CD4-positive, alpha-beta T cell (primary cell): ENCODE data around the gene MTCL1. TPM values are rescaled to one million over a fixed set of nuclear protein-coding genes. Genes with fewer than 3 reads are reported as not detected.

Experiments used
- ATAC-seq: fragments of 200-7000 bp; cut with Tn5 transposase; one replicate; pipeline ENCODE4 v1.10.0; 2022; ENCODE audit warnings: mild to moderate bottlenecking; ENCODE audit not compliant: poor library complexity
- CTCF ChIA-PET: fragments of 350-600 bp; sonication (Branson Sonifier 250); formaldehyde crosslinking; loops from one replicate; lab custom pipeline; 2021; ENCODE audit warnings: antibody characterized with exemption, inconsistent platforms; lab: Charles Lee
- POLR2A ChIA-PET: fragments of 350-600 bp; sonication (Branson Sonifier 250); formaldehyde crosslinking; loops from one replicate; lab custom pipeline; 2021; ENCODE audit warnings: antibody characterized with exemption, inconsistent platforms; lab: Charles Lee
- DNase-seq, 14 experiments: peaks; one replicate each; pipeline ENCODE4 v3.0.0-alpha.2; 2013 to 2020; ENCODE audit warnings: mixed read lengths in 2 of 14
- H3K27ac ChIP-seq, 2 donors: one replicate each; pipeline versions ENCODE4 v1.5.1 to v1.7.0; 2013; ENCODE audit warnings: low read length in 2 of 2, low read depth in 1 of 2, mild to moderate bottlenecking in 1 of 2
- H3K27me3 ChIP-seq, 2 experiments: 1 replicate in 1 of 2; 2 replicates in 1 of 2; pipeline versions ENCODE4 v1.6.1 to v1.7.0; 2013; ENCODE audit warnings: low read length in 2 of 2, control low read depth in 1 of 2, mild to moderate bottlenecking in 1 of 2, moderate library complexity in 1 of 2; ENCODE audit not compliant: insufficient read depth in 2 of 2, control insufficient read depth in 1 of 2
- H3K36me3 ChIP-seq: one replicate; pipeline ENCODE4 v1.6.1; 2013; ENCODE audit warnings: low read length, control low read depth; ENCODE audit not compliant: insufficient read depth
- H3K4me1 ChIP-seq: one replicate; pipeline ENCODE4 v1.6.1; 2013; ENCODE audit warnings: low read length, control low read depth; ENCODE audit not compliant: insufficient read depth
- H3K4me3 ChIP-seq: one replicate; pipeline ENCODE4 v1.5.1; 2013; ENCODE audit warnings: mild to moderate bottlenecking, low read length, moderate library complexity
- H3K9me3 ChIP-seq, 2 experiments: 1 replicate in 1 of 2; 2 replicates in 1 of 2; pipeline versions ENCODE4 v1.6.1 to v1.7.0; 2013; ENCODE audit warnings: low read length in 2 of 2, mild to moderate bottlenecking in 2 of 2, control low read depth in 1 of 2, moderate library complexity in 1 of 2; ENCODE audit not compliant: control insufficient read depth in 1 of 2, insufficient read depth in 1 of 2
- H3K27ac Mint-ChIP-seq: one replicate; pipeline ENCODE4 v1.8.0; 2020; ENCODE audit warnings: mixed read lengths
- H3K27me3 Mint-ChIP-seq: one replicate; pipeline ENCODE4 v1.8.0; 2021; ENCODE audit warnings: mixed read lengths
- H3K36me3 Mint-ChIP-seq: one replicate; pipeline ENCODE4 v1.8.0; 2021; ENCODE audit warnings: low read depth, mixed read lengths
- H3K4me1 Mint-ChIP-seq: one replicate; pipeline ENCODE4 v1.8.0; 2021; ENCODE audit warnings: low read depth, mixed read lengths
- H3K4me3 Mint-ChIP-seq: one replicate; pipeline ENCODE4 v1.8.0; 2020; ENCODE audit warnings: mild to moderate bottlenecking, mixed read lengths
- H3K9me3 Mint-ChIP-seq: one replicate; pipeline ENCODE4 v1.8.0; 2020; ENCODE audit warnings: mixed read lengths
- CTCF ChIP-seq: fragments of 200-600 bp; IDR thresholded peaks from one replicate; pipeline ENCODE4 v1.8.0; 2022; ENCODE audit warnings: antibody characterized with exemption, mild to moderate bottlenecking
- intact Hi-C, 2 experiments: fragments of 100-400 bp; cut with DNase I in 1 of 2; cut with micrococcal nuclease in 1 of 2; formaldehyde crosslinking; loops; one replicate each; pipeline versions ENCODE4 v1.15.1 to v1.9.0; 2023 to 2025; cut with DNase I, micrococcal nuclease
- total RNA-seq, 174 experiments: library from RNA in 2 of 174; stranded (reverse) in 2 of 174; gene quantifications; one replicate each; pipeline ENCODE4 v1.2.3 and lab custom pipeline; 2021 to 2026

Gene MTCL1
- total RNA-seq, 2 experiments from 2014 or later = 0.11 to 0.55 TPM

- no peak for TF ChIP-seq CTCF
- peaks cover 15% of the 10 kb centered on the region for H3K4me1 ChIP-seq
- CTCF ChIA-PET = no interaction called here
- Mint-ChIP-seq H3K27me3 (no peaks in the 10 kb centered on the region), H3K4me1 (peaks cover 22% of the 10 kb centered on the region), H3K4me3 (no peak overlapping the region), H3K36me3 (no peaks in the 10 kb centered on the region), H3K9me3 (no peaks in the 10 kb centered on the region), H3K27ac (no peak overlapping the region)
- H3K27me3 ChIP-seq = no peaks in the 10 kb centered on the region
- no peak for ATAC-seq
- no peak overlapping the region for H3K4me3 ChIP-seq
- no peaks in the 10 kb centered on the region for H3K36me3 ChIP-seq
- POLR2A ChIA-PET = no interaction called here
- H3K27ac ChIP-seq = no peak overlapping the region
- H3K9me3 ChIP-seq = no peaks in the 10 kb centered on the region
- intact Hi-C loops = no loop called here
- DNase-seq = no peak
Observed at GRCh38 chr18:8806100-8806797, 100.9 kb downstream of the MTCL1 start.

- no peaks in the 10 kb centered on the region for H3K36me3 ChIP-seq
- Mint-ChIP-seq H3K9me3 (no peaks in the 10 kb centered on the region), H3K4me1 (peaks cover 23% of the 10 kb centered on the region), H3K27me3 (no peaks in the 10 kb centered on the region), H3K27ac (no peak overlapping the region), H3K4me3 (no peak overlapping the region), H3K36me3 (no peaks in the 10 kb centered on the region)
- no peak for DNase-seq
- no peaks in the 10 kb centered on the region for H3K9me3 ChIP-seq
- ChIA-PET CTCF (no interaction called here), POLR2A (no interaction called here)
- intact Hi-C loops = no loop called here
- peak; percentile 14 for ATAC-seq
- no peak overlapping the region for H3K4me3 ChIP-seq
- H3K4me1 ChIP-seq = peaks cover 15% of the 10 kb centered on the region
- TF ChIP-seq CTCF = no peak
- no peaks in the 10 kb centered on the region for H3K27me3 ChIP-seq
- no peak overlapping the region for H3K27ac ChIP-seq
Observed at GRCh38 chr18:8806798-8807487, 101.6 kb downstream of the MTCL1 start.

- Mint-ChIP-seq H3K27ac (no peak overlapping the region), H3K36me3 (no peaks in the 10 kb centered on the region), H3K9me3 (no peaks in the 10 kb centered on the region), H3K4me1 (peaks cover 23% of the 10 kb centered on the region), H3K27me3 (no peaks in the 10 kb centered on the region), H3K4me3 (no peak overlapping the region)
- H3K27ac ChIP-seq = no peak overlapping the region
- no peaks in the 10 kb centered on the region for H3K36me3 ChIP-seq
- H3K4me3 ChIP-seq = no peak overlapping the region
- DNase-seq = peak in 1 of 14 experiments; percentile 14
- H3K27me3 ChIP-seq = no peaks in the 10 kb centered on the region
- peaks cover 15% of the 10 kb centered on the region for H3K4me1 ChIP-seq
- ChIA-PET CTCF (no interaction called here), POLR2A (no interaction called here)
- no peak for TF ChIP-seq CTCF
- H3K9me3 ChIP-seq = no peaks in the 10 kb centered on the region
- intact Hi-C loops = no loop called here
- ATAC-seq = peak; percentile 37
Observed at GRCh38 chr18:8807488-8807805, 102.1 kb downstream of the MTCL1 start.
